KMS-11 (cell line): ENCODE measurements around the gene HSF5.

Experiments used
- H2AFZ ChIP-seq: fragments of 200-600 bp; sonication (generic); 2 replicates; pipeline ENCODE4 v1.6.1; 2016; ENCODE audit warnings: antibody characterized with exemption, mixed run types, low read depth
- H3K27ac ChIP-seq: fragments of 200-600 bp; sonication (generic); 2 replicates; pipeline ENCODE4 v1.6.1; 2016; ENCODE audit warnings: mild to moderate bottlenecking, mixed run types
- H3K27me3 ChIP-seq: fragments of 200-600 bp; sonication (generic); 2 replicates; pipeline ENCODE4 v1.6.1; 2017; ENCODE audit warnings: mild to moderate bottlenecking, low read depth, mixed run types, moderate library complexity; ENCODE audit not compliant: insufficient read depth
- H3K36me3 ChIP-seq: fragments of 200-600 bp; sonication (generic); 2 replicates; pipeline ENCODE4 v1.6.1; 2017; ENCODE audit warnings: mild to moderate bottlenecking, mixed run types; ENCODE audit not compliant: insufficient read depth
- H3K4me1 ChIP-seq: fragments of 200-600 bp; sonication (generic); 2 replicates; pipeline ENCODE4 v1.6.1; 2016; ENCODE audit warnings: mild to moderate bottlenecking, low read depth, mixed run types; ENCODE audit not compliant: poor library complexity, severe bottlenecking
- H3K4me2 ChIP-seq: fragments of 200-600 bp; sonication (generic); 2 replicates; pipeline ENCODE4 v1.7.0; 2016; ENCODE audit warnings: mild to moderate bottlenecking, mixed run types
- H3K4me3 ChIP-seq: fragments of 200-600 bp; sonication (generic); IDR thresholded peaks from 2 replicates; pipeline ENCODE4 v1.6.1; 2017; ENCODE audit warnings: low read depth, low read length, mixed read lengths; ENCODE audit not compliant: insufficient read depth
- H3K79me2 ChIP-seq: fragments of 200-600 bp; sonication (generic); 2 replicates; pipeline ENCODE4 v1.6.1; 2016; ENCODE audit warnings: low read depth, mixed run types; ENCODE audit not compliant: insufficient read depth
- H3K9ac ChIP-seq: fragments of 200-600 bp; sonication (generic); 2 replicates; pipeline ENCODE4 v1.6.1; 2016; ENCODE audit warnings: mild to moderate bottlenecking, mixed run types
- H4K20me1 ChIP-seq: fragments of 200-600 bp; sonication (generic); 2 replicates; pipeline ENCODE4 v1.6.1; 2016; ENCODE audit warnings: mild to moderate bottlenecking, mixed run types; ENCODE audit not compliant: insufficient read depth
- TF ChIP-seq, protein P1 (sequence below): fragments of 200-600 bp; sonication (generic); conservative IDR thresholded peaks from 2 replicates; pipeline ENCODE4 v1.6.1; 2017; ENCODE audit warnings: low read depth, mild to moderate bottlenecking, antibody characterized with exemption, low read length, moderate library complexity, mixed read lengths

Gene HSF5

DNA sequence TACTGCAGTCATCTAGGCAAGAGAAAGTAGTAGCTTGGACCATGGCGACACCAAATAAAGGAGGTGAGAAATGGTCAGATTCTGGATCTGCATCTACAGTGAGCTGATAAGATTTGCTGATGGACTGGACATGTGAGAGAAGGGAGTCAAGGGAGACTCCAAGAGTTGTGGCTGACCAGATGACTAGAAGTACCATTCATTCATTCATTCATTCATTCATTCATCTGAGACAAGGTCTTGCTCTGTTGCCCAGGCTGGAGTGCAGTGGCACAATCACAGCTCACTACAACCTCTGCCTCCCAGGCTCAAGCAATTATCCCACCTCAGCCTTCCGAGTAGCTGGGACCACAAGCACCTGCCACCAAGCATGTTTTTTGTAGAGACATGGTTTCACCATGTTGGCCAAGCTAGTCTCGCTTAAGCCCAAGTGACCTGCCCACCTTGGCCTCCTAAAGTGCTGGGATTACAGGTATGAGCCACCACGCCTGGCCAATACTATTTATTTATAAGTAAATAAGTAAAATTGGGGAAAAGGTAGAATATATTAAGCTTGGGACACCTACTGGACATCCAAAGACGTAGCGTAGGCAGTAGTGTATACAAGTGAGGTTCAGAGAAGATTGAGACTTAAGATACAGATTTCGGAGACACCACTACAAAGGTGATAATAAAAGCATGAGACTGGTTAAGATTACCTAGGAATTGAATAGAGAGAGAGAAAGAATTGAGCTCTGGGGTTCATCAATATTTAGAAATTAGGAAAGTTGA lies 55.2 kb downstream of the HSF5 start:
- Histone ChIP-seq H3K4me3 (no peak overlapping the region), H3K4me2 (no peak overlapping the region), H3K27me3 (no peaks in the 10 kb centered on the region), H3K9ac (no peak overlapping the region), H3K4me1 (no peaks in the 10 kb centered on the region), H2AFZ (no peak overlapping the region), H4K20me1 (no peaks in the 10 kb centered on the region), H3K79me2 (no peaks in the 10 kb centered on the region), H3K36me3 (no peaks in the 10 kb centered on the region), H3K27ac (no peak overlapping the region)
- TF ChIP-seq, protein P1, sequence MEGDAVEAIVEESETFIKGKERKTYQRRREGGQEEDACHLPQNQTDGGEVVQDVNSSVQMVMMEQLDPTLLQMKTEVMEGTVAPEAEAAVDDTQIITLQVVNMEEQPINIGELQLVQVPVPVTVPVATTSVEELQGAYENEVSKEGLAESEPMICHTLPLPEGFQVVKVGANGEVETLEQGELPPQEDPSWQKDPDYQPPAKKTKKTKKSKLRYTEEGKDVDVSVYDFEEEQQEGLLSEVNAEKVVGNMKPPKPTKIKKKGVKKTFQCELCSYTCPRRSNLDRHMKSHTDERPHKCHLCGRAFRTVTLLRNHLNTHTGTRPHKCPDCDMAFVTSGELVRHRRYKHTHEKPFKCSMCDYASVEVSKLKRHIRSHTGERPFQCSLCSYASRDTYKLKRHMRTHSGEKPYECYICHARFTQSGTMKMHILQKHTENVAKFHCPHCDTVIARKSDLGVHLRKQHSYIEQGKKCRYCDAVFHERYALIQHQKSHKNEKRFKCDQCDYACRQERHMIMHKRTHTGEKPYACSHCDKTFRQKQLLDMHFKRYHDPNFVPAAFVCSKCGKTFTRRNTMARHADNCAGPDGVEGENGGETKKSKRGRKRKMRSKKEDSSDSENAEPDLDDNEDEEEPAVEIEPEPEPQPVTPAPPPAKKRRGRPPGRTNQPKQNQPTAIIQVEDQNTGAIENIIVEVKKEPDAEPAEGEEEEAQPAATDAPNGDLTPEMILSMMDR = 0 out of 2 replicates have a peak, but pooled peaks have one; percentile 29

DNA sequence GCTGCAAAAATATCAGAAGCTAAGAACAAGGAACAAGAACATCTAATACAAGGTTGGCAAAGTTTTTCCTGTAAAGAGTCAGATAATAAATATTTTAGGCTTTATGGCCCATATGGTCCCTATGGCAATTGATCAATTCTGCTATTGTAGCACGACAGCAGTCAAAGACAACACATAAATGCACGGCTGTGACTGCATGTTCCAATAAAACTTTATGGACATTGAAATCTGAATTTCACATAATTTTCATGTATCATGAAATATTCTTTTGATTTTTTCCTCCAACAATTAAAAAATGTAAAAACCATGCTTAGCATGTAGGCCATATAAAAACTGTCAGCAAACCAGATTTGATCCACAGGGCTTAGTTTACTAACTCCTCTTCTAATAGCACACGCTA lies 60.4 kb downstream of the HSF5 start:
- TF ChIP-seq, protein P1 = no peak
- Histone ChIP-seq H3K9ac (no peak overlapping the region), H3K79me2 (no peaks in the 10 kb centered on the region), H3K4me3 (no peak overlapping the region), H3K4me1 (no peaks in the 10 kb centered on the region), H3K36me3 (no peaks in the 10 kb centered on the region), H4K20me1 (no peaks in the 10 kb centered on the region), H3K27me3 (no peaks in the 10 kb centered on the region), H2AFZ (no peak overlapping the region), H3K4me2 (no peak overlapping the region), H3K27ac (no peak overlapping the region)

DNA sequence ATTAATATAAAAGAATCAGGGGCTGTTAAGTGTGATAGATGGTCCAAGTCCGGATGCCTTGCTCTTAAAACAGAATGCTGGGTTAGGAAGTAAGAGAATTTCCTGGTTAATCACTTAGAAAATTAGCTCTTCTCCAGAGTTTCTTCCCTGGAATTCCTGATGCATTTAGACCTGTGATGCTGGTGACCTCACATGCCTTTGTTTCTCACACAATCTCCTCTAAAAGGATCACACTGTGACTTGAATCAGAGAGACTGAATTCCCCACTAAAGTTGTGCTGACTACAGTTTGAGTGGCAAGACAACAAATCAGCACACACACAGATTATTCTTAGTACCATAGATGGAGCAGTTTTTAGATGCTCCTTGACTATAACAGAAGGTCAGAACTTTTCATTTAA lies 66.5 kb downstream of the HSF5 start:
- TF ChIP-seq, protein P1 = no peak
- no peak overlapping the region for H2AFZ ChIP-seq

DNA sequence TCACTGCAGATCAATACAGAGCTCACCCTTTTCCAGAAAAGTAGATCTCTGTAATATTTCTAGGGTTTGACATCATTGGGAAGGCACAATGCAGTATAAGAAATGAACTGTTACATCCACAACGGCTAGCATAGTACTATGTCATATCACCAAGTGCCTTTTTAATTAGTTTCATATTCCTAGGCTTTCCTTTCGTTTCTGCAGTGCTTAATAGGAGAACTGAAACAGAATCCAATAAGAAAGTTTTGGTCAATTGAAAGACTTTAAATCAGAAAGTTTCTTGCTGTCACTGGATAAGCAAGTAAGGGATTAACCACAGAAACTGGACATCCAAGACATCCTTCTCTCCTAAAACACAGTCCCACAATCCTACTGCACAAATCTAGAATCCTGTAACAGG lies 67.4 kb downstream of the HSF5 start:
- H3K4me2 ChIP-seq = no peak overlapping the region

More for the DNA sequence above, 66.5 kb downstream of the HSF5 start:
- Histone ChIP-seq H3K4me2 (no peak overlapping the region), H3K4me1 (peaks cover 17% of the 10 kb centered on the region), H3K36me3 (no peaks in the 10 kb centered on the region), H3K27me3 (no peaks in the 10 kb centered on the region), H3K9ac (no peak overlapping the region), H4K20me1 (no peaks in the 10 kb centered on the region), H3K79me2 (no peaks in the 10 kb centered on the region), H3K27ac (no peak overlapping the region), H3K4me3 (no peak overlapping the region)

More for the DNA sequence above, 67.4 kb downstream of the HSF5 start:
- TF ChIP-seq, protein P1 = no peak
- H4K20me1 ChIP-seq = no peaks in the 10 kb centered on the region
- H2AFZ ChIP-seq = no peak overlapping the region
- H3K4me3 ChIP-seq = no peak overlapping the region
- H3K36me3 ChIP-seq = no peaks in the 10 kb centered on the region
- no peak overlapping the region for H3K9ac ChIP-seq
- H3K27me3 ChIP-seq = no peaks in the 10 kb centered on the region
- peaks cover 18% of the 10 kb centered on the region for H3K4me1 ChIP-seq
- H3K27ac ChIP-seq = no peak overlapping the region
- no peaks in the 10 kb centered on the region for H3K79me2 ChIP-seq
